HG03097 (cell line): ENCODE measurements around the gene XRN1.
"Not testable (repeated sequence)": the region's sequence is repeated elsewhere in the genome, so short reads cannot be mapped to it uniquely, and the experiment has no call there.

ENCODE experiments used
- ATAC-seq: cut with Tn5 transposase; IDR thresholded peaks from one replicate; pipeline ENCODE4 v1.9.1; 2021; ENCODE audit not compliant: unreplicated experiment, low FRiP score

XRN1 gene, protein sequence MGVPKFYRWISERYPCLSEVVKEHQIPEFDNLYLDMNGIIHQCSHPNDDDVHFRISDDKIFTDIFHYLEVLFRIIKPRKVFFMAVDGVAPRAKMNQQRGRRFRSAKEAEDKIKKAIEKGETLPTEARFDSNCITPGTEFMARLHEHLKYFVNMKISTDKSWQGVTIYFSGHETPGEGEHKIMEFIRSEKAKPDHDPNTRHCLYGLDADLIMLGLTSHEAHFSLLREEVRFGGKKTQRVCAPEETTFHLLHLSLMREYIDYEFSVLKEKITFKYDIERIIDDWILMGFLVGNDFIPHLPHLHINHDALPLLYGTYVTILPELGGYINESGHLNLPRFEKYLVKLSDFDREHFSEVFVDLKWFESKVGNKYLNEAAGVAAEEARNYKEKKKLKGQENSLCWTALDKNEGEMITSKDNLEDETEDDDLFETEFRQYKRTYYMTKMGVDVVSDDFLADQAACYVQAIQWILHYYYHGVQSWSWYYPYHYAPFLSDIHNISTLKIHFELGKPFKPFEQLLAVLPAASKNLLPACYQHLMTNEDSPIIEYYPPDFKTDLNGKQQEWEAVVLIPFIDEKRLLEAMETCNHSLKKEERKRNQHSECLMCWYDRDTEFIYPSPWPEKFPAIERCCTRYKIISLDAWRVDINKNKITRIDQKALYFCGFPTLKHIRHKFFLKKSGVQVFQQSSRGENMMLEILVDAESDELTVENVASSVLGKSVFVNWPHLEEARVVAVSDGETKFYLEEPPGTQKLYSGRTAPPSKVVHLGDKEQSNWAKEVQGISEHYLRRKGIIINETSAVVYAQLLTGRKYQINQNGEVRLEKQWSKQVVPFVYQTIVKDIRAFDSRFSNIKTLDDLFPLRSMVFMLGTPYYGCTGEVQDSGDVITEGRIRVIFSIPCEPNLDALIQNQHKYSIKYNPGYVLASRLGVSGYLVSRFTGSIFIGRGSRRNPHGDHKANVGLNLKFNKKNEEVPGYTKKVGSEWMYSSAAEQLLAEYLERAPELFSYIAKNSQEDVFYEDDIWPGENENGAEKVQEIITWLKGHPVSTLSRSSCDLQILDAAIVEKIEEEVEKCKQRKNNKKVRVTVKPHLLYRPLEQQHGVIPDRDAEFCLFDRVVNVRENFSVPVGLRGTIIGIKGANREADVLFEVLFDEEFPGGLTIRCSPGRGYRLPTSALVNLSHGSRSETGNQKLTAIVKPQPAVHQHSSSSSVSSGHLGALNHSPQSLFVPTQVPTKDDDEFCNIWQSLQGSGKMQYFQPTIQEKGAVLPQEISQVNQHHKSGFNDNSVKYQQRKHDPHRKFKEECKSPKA (N-terminal part only)

DNA sequence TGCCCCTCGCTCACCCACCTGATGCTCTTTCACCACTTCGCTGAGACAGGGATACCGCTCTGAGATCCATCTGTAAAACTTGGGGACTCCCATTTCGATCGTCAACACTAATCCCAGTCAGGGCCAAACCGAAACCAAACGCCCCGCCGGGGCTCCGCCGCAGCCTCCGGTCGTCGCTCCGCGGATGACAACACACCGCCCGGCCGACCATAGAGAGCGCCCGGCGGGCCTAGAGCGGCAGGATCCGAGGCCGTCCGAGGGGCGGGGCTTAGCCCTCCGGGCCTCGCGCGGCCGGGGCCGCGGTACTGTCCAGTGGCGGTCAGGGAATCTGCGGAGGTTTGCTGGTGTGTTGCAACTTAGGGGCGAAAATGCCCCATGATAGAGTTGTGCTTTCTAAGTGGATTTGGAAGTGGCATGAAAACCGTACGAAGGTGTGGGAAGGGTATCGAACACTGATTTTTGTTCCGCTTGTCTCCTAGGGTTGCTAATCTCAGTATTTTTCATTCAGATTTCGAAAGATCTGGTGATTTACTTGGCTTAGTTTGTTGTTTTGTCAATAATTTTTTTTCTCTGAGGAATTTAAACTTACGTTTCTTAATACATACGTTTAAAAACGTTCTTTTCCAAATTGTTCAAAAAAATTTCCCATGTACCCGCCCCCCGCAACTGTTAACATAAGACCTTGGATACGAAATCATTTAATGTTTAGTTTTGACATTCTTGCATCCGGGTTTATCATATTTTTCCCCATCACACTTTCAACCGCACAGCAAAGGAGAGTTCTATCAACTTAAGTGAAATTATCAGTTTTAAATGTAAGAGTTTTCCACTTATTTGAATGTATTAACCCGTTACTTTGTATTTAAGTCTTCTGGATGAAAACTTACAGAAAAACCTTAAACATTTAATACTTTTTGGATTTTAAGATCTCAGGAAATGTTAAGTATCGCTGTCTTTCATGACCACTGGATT lies at the start of gene XRN1:
Gene XRN1 (minus strand): TSS at position 186 of the 972 bp plus-strand sequence. CDS start 93 bp downstream, at position 93.
- peak; percentile 80 for ATAC-seq

DNA sequence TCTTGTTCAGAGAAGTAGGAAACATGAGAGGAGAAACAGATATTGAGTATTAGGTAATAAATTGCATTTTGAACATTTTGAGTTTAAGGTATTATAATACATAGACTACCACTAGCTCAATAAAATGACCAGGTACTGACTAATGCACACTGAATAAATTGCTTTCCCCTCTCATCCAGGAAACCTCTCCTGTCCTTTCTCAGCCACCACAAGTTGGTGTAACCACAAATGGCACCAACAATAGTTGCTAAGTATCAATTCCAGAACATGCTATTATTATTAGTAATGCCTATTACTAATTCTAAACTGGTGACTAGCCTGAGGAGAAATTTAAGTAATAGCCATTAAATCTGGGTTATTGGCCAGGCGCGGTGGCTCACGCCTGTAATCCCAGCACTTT lies 47.3 kb upstream of the XRN1 start:
- no peak for ATAC-seq

DNA sequence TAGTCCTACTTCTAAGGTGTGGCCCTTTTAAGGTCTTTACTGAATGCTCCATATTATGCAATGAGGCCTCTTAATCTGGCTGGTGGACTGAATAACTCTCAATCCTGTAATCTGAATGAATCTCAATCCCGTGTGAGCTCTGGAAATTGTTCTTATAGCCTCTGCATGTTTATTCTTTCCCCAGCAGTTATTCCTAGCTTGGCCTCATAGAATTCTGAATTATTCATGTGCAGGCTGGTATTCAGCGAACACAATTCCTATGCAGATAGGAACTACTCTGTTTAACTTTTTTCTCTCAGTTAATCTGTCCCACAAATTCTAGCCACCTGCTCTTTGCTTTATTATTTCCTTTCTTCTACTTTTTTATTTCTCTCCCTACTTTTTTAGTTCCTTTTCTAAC lies 44.3 kb upstream of the XRN1 start:
- no peak for ATAC-seq

DNA sequence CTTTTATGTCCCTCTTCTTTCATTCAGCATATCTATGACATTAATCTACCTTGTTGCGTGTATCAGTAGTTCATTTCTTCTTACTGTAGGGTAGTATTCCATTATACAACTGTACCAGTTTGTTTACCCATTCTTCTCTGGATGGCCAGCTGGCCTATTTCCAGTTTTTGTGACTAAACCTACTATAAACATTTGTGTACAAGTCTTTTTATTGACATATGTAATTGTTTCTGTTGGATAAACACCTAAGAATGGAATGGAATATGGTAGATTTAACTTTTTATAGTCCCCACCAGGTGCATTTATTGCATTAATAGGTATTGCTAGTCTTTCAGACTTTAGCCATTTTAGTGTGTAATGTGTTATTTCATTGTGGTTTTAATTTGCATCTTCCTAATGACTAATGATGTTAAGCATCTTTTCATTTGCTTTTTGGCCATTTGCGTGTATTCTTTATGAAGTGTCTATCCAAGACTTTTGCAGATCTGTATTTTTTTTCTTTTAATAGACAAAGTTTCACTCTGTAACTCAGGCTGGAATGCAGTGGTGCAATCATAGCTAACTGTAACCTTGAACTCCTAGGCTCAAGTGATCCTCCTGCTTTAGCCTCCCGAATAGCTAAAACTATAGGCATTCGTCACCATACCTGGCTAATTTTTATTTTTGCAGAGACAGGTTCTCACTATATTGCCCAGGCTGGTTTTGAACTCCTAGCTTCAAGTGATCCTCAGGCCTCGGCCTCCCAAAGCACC lies 41.9 kb upstream of the XRN1 start:
- no peak for ATAC-seq

DNA sequence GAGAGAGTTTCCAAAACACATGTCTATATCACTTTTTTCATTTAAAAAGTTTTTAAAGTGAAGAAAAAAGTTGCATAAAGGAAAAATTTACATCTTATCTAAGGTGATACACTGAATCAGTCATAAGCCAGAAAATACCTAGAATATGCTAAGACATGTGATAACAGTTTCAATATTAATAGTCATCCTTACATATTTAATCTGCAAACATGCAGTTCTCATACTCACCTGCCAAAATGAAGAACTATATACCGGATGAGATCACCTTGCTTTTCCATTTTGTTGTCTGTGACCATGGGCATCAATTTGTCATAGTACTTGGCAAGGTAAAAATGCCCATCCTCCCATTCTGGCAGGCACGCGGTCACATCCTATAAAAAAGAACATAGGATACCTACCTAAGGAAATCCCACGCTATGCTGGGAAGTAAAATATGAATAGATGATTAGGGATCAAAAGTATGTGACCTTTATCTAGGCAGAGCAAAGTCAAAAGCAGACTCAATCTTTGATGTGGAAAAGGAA lies 37.1 kb upstream of the XRN1 start:
- no peak for ATAC-seq

DNA sequence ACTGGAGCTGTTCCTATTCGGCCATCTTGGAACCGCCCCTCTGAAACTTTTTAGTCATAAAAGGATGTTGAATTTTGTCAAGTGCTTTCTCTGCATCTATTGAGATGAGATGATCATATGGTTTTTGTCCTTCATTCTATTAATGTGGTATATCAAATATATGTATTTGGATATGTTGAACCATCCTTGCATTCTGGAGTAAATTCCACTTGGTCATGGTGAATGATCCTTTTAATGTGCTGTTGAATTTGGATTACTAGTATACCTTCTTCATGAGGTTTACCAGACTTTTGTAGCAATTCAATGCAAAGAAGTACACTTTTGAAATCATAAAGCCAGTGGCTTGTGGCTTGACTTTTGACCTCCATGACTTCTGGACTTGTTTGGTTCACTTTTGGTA lies 33.4 kb upstream of the XRN1 start:
- ATAC-seq: no peak

DNA sequence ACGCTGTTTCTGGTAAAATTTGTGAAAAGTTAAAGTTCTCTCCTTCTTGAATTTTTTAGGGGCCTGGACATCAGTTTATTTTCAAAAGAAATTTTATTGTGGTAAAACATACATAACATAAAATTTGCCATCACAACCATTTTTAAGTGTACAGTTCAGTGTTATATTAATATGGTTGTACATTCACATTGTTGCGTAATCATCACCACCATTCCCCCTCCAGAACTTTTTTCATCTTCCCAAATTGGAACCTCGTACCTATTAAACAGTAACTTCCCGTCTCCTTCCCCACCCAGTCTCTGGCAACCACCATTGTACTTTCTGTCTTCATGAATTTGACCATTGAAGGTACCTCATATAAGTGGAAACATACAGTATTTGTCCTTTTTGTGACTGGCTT lies 23.0 kb upstream of the XRN1 start:
- no peak for ATAC-seq

DNA sequence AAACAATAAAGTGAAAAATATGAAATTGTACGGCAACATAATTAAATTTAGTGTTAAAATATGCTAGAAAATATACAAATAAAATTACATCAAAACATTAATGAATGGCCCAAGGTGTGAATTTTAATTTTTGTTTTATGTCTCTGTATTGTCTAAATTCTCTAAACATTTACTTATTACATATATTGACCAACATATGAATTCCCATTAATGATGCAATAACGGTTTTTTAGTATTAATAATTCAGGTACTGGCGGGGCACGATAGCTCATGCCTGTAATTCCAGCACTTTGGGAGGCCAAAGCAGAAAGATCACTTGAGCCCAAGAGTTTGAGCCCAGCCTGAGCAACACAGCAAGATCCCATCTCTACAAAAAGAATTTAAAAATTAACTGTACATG lies 20.6 kb upstream of the XRN1 start:
- ATAC-seq: no peak

DNA sequence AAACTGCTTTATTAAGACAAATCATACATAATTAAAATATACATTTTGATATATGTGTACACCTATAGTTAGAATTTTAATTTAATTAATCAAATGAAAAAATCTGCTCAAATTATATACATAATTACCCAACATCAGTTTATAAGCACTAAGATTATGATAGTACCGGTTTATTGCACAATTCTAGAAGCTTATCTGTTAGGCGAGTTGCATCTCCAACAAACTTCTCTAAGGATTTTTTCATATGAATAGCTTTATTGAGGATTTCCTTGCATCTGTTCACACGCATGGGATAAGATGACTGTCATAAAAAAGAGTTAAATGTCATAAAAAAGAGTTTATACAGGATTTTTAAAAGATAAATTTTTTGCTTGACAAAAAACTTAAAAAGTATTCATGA lies 19.9 kb upstream of the XRN1 start:
- no peak for ATAC-seq

DNA sequence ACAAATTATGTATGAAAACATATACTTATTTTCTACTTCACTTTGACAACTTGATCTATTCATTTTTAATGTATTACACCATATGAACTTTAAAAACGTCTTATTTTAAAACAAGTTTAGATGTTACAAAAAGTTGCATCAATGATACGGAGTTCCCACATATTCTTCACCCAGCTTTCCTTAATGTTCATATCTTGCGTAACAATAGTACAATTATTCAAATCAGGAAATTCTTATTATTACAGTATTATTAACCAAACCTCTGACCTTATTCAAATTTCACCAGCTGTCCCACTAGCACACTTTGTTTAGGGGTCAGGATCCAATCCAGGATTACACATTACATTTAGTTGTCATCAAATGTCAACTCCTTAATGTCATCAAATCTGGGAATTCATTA lies 12.9 kb upstream of the XRN1 start:
- ATAC-seq: no peak

DNA sequence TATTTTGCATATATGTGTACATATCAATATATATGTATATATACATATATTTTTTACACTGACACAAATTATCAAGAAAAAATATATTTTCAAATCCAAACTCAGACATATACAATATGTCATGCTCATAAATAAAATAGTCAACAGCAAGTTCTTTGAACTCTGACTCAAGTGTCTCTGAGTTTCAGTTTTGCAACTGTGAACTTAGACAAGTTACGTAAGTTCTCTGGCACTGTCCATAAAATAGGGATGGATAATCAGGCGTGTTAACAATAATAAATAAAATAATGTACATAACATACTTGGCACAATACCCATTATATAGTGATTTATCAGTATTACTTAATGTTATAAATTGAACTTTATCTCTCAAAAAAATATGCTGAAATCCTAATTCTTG lies 12.1 kb upstream of the XRN1 start:
- ATAC-seq: no peak

DNA sequence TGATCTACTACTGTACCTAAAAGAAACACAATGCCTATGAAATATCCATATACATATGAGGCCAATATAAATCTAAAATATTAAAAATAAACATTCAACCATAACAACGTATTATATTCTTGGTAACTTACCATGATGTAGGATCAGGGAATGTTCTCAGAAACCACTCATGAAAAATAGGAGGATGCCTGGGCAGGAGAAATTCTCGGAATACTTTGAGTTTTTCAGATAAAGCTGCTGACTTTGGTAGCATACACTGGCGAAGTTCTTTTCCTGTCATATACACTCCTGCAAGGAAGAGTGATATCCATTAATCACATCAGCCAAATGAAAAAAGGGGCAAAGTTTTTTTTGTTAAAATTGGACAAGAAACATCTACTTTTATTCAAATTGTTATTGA lies 11.3 kb upstream of the XRN1 start:
- ATAC-seq: no peak

DNA sequence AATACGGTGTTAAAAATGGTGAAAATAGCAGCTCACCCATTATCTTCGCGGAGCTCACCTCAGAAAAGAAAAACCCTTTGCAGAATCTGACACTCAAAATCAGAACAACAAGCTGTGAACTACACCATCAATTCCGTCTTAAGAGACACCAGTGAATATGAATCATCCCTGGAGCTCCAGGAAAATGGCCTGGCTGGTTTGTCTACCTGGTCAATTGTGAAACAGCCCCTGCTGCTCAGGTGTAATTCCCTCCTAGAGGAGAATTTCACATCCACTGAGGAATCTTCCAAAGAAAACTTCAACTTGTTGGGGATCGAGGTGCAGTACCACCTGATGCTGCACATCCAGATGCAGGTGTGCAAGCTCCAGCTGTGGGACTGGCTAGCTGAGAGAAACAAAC lies 3.0 kb upstream of the XRN1 start:
- no peak for ATAC-seq

DNA sequence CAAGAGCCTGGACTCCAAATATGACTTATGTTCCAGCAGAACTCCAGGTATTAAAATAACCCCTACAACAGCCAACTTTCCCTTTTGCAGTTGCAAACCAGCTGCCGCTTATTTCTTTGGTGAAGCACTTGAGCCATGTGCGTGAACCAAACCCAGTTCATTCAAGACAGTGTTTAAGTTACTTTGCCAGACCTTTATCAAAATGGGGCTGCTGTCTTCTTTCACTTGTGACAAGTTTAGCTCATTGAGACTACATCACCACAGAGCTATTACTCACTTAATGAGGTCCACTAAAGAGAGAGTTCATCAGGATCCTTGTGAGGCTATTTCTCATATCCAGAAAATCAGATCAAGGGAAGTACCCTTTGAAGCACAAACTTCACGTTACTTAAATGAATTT lies 2.4 kb upstream of the XRN1 start:
- no peak for ATAC-seq

DNA sequence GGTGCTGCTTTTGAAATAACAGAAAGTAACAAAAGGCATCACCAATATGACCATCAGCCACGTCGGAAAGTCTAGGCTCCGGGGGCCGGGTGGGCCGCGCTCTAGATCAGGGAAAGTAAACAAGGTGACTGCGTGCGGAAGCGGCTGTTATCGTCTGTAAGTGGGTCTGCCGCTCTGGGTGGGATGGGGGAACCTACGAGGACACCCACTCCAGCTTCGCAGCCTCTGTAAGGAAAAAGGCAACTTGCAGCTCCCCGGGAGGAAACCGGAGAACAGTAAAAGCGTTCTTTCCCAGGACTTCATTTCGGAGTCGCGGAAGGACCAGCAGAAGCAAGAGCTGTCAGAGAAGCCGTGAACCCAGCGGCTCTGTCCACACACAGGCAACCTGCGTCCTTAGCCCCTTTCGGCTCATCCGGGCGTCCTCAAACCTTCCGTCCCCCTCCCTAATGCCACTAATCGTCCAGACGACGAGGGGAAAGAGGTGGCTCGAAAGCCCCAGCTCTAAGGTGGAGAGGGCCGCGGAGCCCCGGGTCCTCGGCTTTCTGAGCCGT lies 461 bp downstream of the XRN1 start:
- ATAC-seq: peak; percentile 28

DNA sequence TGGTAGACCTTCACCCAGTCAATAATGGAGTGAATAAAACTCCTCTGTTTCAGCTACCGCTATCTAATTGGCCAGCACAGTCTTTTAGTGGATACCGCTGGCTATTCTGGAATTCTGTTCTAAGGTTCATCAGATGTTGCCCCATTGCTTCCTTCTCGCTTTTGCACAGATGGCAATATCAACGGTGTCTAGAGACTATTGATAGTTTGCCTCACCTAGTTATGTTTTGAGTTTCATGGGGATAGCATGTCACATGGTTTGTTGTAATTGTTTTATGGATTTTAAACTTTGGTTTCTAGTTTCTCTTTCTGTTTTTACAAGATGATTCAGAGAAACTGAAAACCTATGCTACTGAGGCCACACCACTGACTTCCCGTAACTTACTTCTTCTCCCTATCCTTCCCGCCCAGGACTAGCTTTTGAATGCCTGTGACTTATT lies 2.0 kb downstream of the XRN1 start:
- ATAC-seq: peak; percentile 45

DNA sequence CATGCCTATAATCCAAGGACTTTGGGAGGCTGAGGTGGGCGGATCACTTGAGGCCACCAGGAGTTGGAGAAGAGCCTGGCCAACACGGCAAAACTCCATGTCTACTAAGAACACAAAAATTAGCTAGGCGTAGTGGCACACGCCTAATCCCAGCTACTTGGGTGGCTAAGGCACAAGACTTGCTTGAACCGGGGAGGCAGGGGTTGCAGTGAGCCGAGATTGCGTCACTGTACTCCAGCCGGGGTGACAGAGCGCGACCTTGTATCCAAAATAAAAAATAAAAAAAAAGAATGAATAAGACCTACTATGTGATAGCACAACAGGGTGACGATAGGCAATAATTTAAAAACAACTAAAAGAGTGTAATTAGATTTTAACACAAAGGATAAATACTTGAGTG lies 3.5 kb downstream of the XRN1 start:
- ATAC-seq: no peak

DNA sequence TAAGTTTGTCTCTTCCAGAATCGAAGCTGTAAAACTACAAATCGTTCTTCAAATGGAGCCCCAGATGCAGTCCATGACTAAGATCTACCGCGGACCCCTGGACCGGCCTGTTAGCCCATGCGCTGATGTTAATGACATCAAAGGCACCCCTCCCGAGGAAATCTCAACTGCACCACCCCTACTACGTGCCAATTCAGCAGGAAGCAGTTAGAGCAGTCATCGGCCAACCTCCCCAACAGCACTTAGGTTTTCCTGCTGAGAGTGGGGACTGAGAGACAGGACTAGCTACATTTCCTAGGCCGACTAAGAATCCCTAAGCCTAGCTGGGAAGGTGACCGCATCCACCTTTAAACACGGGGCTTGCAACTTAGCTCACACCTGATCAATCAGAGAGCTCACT lies 4.8 kb downstream of the XRN1 start:
- ATAC-seq: not testable (repeated sequence)
